Activated effector memory CD4-positive, alpha-beta T cell treated with anti-CD3 and anti-CD28 coated beads, Interleukin-2, amount 50 U/mL, for 16 hours (primary cell): ENCODE data around the gene RPL13A.
"Not testable (repeated sequence)": the region's sequence is repeated elsewhere in the genome, so short reads cannot be mapped to it uniquely, and the experiment has no call there.

Experiments used
- DNase-seq: peaks from one replicate; pipeline ENCODE4 v3.0.0-alpha.2; 2020

RPL13A gene

GRCh38 chr19:49458567-49458903 is 28.9 kb upstream of the RPL13A start:
- no peak for DNase-seq

GRCh38 chr19:49459388-49459787 is 28.0 kb upstream of the RPL13A start:
- no peak for DNase-seq

GRCh38 chr19:49461130-49461529 is 26.3 kb upstream of the RPL13A start:
- DNase-seq = not testable (repeated sequence)

- no peak for DNase-seq
Observed at GRCh38 chr19:49461656-49462055, 25.8 kb upstream of the RPL13A start.

- no peak for DNase-seq
Observed at GRCh38 chr19:49462492-49462891, 24.9 kb upstream of the RPL13A start.

- no peak for DNase-seq
Observed at GRCh38 chr19:49463960-49464740, 23.3 kb upstream of the RPL13A start.

- no peak for DNase-seq
Observed at GRCh38 chr19:49465371-49465770, 22.0 kb upstream of the RPL13A start.

- no peak for DNase-seq
Observed at GRCh38 chr19:49468199-49468598, 19.2 kb upstream of the RPL13A start.

- DNase-seq = peak; percentile 92
Observed at GRCh38 chr19:49468746-49469447, 18.5 kb upstream of the RPL13A start.

GRCh38 chr19:49469828-49470614 is 17.4 kb upstream of the RPL13A start:
- DNase-seq = peak; percentile 91

GRCh38 chr19:49470615-49470978 is 16.8 kb upstream of the RPL13A start:
- DNase-seq = no peak

- no peak for DNase-seq
Observed at GRCh38 chr19:49472936-49473335, 14.5 kb upstream of the RPL13A start.

GRCh38 chr19:49473501-49473867 is 13.9 kb upstream of the RPL13A start:
- DNase-seq = not testable (repeated sequence)

GRCh38 chr19:49473868-49474541 is 13.4 kb upstream of the RPL13A start, which contains the start of gene FLT3LG:
TSS of gene FLT3LG (plus strand) at chr19:49474215. CDS start at chr19:49474640, 425 bp downstream.
- peak; percentile 96 for DNase-seq

GRCh38 chr19:49474542-49474924 is 12.9 kb upstream of the RPL13A start:
- DNase-seq = no peak

- no peak for DNase-seq
Observed at GRCh38 chr19:49475191-49475917, 12.1 kb upstream of the RPL13A start.

GRCh38 chr19:49475995-49476880 is 11.2 kb upstream of the RPL13A start:
- peak; percentile 90 for DNase-seq

GRCh38 chr19:49479975-49480628 is 7.3 kb upstream of the RPL13A start:
- DNase-seq = no peak

GRCh38 chr19:49481020-49481683 is 6.3 kb upstream of the RPL13A start:
- DNase-seq = no peak

- no peak for DNase-seq
Observed at GRCh38 chr19:49486232-49486631, 1.2 kb upstream of the RPL13A start.
